RKO (cell line): ENCODE data around the gene ZNF670.
"Not testable (repeated sequence)": the region's sequence is repeated elsewhere in the genome, so short reads cannot be mapped to it uniquely, and the experiment has no call there.

Experiments used
- DNase-seq: peaks from one replicate; pipeline ENCODE4 v3.0.0-alpha.2; 2016; ENCODE audit warnings: low spot score

ZNF670 gene

DNA sequence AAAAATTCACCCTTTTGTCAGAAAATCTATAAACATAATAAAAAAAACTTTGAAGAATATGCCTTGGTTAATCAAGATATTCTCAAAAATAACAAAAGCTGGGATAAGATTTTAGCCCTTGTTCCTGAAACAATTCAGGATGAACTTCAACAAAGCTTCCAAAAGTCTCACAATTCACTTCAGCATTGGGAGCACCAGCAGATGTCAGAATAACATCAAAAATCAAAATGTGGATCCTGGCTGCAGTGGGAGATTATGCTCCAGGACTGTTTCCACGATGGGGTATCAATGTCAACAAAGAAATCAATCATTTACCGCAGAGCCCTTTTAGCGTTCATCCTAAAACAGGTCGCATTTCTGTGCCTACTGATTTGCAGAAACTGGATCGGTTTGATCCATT, 35.2 kb downstream of the ZNF670 start:
- no peak for DNase-seq

DNA sequence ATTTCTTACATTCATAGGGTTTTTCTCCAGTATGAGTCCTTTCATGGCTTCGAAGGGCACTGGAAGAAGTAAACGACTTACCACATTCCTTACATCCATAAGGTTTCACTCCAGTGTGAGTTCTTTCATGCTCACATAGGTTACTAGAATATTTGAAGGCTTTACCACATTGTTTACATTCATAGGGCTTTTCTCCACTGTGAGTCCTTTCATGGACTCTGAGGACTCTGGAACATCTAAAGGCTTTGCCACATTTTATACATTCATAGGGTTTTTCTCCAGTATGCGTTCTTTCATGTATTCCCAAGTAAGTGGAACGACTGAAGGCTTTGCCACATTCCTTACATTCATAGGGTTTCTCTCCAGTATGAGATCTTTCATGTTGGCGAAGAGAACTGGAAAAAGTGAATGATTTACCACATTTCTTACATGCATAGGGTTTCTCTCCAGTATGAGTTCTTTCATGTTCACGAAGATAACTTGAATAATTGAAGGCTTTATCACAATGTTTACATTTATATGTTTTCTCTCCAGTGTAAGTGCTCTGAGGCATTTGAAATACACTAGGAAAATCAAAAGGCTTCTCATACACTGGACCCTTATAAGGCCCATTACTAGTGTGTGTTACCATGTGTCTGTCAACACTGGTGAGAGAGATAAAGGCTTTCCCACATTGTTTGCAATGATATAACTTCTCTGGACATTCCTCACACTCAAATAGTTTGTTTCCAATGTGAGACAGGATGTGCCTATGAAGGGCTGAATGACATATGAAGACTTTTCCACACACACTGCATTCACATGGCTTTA, 40.9 kb downstream of the ZNF670 start:
- no peak for DNase-seq

DNA sequence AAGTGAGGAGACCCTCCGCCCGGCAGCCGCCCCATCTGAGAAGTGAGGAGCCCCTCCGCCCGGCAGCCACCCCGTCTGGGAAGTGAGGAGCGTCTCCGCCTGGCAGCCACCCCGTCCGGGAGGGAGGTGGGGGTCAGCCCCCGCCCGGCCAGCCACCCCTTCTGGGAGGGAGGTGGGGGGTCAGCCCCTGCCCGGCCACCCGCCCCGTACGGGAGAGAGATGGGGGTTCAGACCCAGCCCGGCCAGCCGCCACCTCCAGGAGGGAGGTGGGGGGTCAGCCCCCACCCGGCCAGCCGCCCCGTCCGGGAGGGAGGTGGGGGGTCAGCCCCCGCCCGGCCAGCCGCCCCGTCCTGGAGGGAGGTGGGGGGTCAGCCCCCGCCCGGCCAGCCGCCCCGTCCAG, 46.3 kb downstream of the ZNF670 start:
- DNase-seq: not testable (repeated sequence)
